Measurements from ENCODE around the gene SZT2.
"Not testable (repeated sequence)": the region's sequence is repeated elsewhere in the genome, so short reads cannot be mapped to it uniquely, and the experiment has no call there.

SZT2 gene

DNA sequence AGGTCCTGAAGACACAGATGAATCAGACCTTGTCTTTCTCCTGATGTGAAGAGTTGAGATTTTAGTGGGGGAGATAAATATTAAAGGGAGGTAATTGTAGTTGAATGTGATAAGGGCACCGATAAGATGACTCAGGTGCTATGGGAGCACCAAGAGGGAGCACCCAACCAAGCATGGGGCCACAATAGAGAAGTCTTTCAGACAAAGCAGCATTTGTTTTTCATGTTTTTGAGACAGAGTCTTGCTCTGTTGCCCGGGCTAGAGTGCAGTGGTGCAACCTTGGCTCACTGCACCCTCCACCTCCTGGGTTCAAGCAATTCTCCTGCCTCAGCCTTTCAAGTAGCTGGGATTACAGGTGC lies 16.2 kb downstream of the SZT2 start:
- no peak overlapping the region for H3K4me3 ChIP-seq (ENCODE audit: low read length)
- no peak overlapping the region for H2BK120ac ChIP-seq (ENCODE audit: low read depth, low read length)
- no peak overlapping the region for H3K23ac ChIP-seq (ENCODE audit: low read length)

DNA sequence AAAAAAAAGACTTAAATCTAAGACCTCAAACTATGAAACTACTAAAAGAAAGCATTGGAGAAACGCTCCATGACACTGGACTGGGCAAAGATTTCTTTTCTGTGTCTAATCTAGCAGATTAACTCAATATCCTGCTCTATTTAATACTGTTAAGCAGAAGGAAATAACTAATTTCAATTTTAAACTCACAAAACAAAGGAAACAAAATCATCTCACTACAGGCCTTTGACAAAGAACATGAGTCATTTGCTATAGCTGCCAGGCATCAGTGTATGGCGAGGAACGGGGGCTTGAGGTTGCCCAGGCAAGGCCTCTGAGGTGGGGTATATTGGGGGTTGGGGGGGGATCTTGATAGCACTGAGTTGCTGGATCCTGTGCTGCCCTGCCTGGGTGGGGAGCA lies 20.9 kb downstream of the SZT2 start:
- no CpG with 5 or more reads among the region's 3 CpGs for WGBS (ENCODE audit: extremely low coverage, insufficient coverage, low lambda C conversion rate)
- Histone ChIP-seq H2BK120ac (ENCODE audit: low read depth, low read length) (no peak overlapping the region), H3K27me3 (ENCODE audit: insufficient read depth, low read length, poor library complexity) (no peaks in the 10 kb centered on the region), H3K4me3 (ENCODE audit: low read length) (no peak overlapping the region), H3K18ac (ENCODE audit: low read length) (no peak overlapping the region), H2BK5ac (ENCODE audit: low read length) (no peak overlapping the region), H3K23ac (ENCODE audit: low read length) (no peak overlapping the region), H3K79me1 (ENCODE audit: low read length) (no peaks in the 10 kb centered on the region), H4K8ac (ENCODE audit: low read depth, low read length) (no peak overlapping the region), H3K4me2 (ENCODE audit: low read length) (no peak overlapping the region), H2AK5ac (ENCODE audit: low read length) (no peak overlapping the region), H2BK15ac (replicated peaks; ENCODE audit: low read depth) (no peak overlapping the region), H3K4me1 (ENCODE audit: control insufficient read depth, low read depth, low read length) (no peaks in the 10 kb centered on the region), H4K5ac (ENCODE audit: low read length) (no peak overlapping the region), H3K9ac (ENCODE audit: low read length) (no peak overlapping the region), H3K36me3 (ENCODE audit: control insufficient read depth, insufficient read depth, low read length) (no peaks in the 10 kb centered on the region), H3K4ac (ENCODE audit: low read depth, low read length) (no peak overlapping the region), H3K79me2 (ENCODE audit: control insufficient read depth, insufficient read depth, low read length) (no peaks in the 10 kb centered on the region), H3K56ac (ENCODE audit: low read length) (no peak overlapping the region), H3K27ac (ENCODE audit: low read depth, low read length) (no peak overlapping the region)
- no peak for DNase-seq

More for the DNA sequence above, 16.2 kb downstream of the SZT2 start:
- Histone ChIP-seq H2AK5ac (ENCODE audit: low read length) (no peak overlapping the region), H3K79me2 (ENCODE audit: control insufficient read depth, insufficient read depth, low read length) (no peaks in the 10 kb centered on the region), H2BK5ac (ENCODE audit: low read length) (no peak overlapping the region), H3K79me1 (ENCODE audit: low read length) (no peaks in the 10 kb centered on the region), H3K36me3 (ENCODE audit: control insufficient read depth, insufficient read depth, low read length) (no peaks in the 10 kb centered on the region), H3K4ac (ENCODE audit: low read depth, low read length) (no peak overlapping the region), H3K27ac (ENCODE audit: low read depth, low read length) (no peak overlapping the region), H3K4me2 (ENCODE audit: low read length) (no peak overlapping the region), H2BK15ac (replicated peaks; ENCODE audit: low read depth) (no peak overlapping the region), H3K56ac (ENCODE audit: low read length) (no peak overlapping the region), H4K8ac (ENCODE audit: low read depth, low read length) (no peak overlapping the region), H3K9ac (ENCODE audit: low read length) (no peak overlapping the region), H3K18ac (ENCODE audit: low read length) (no peak overlapping the region), H4K5ac (ENCODE audit: low read length) (no peak overlapping the region), H3K4me1 (ENCODE audit: control insufficient read depth, low read depth, low read length) (no peaks in the 10 kb centered on the region), H3K27me3 (ENCODE audit: insufficient read depth, low read length, poor library complexity) (no peaks in the 10 kb centered on the region)
- 100% methylated on average over 1 of the region's 2 CpGs for WGBS (ENCODE audit: extremely low coverage, insufficient coverage, low lambda C conversion rate)
- no peak for DNase-seq

DNA sequence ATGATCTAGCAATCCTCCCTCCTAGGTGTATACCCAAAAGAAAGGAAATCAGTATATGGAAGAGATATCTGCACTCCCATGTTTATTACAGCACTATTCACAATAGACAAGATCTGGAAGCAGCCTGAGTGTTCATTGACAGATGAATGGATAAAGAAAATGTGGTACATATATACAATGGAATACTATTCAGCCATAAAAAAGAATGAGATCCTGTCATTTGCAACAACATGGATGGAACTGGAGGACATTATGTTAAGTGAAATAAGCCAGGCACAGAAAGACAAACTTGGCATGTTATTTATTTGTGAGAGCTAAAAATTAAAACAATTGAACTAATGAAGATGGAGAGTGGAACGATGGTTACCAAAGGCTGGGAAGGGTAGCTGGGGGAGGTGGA lies 23.7 kb downstream of the SZT2 start:
- H4K5ac ChIP-seq (ENCODE audit: low read length); H3K27ac ChIP-seq (ENCODE audit: low read depth, low read length); H2BK120ac ChIP-seq (ENCODE audit: low read depth, low read length); H4K8ac ChIP-seq (ENCODE audit: low read depth, low read length); H3K9ac ChIP-seq (ENCODE audit: low read length); H3K23ac ChIP-seq (ENCODE audit: low read length); H2BK5ac ChIP-seq (ENCODE audit: low read length); H3K27me3 ChIP-seq (ENCODE audit: insufficient read depth, low read length, poor library complexity); H3K79me1 ChIP-seq (ENCODE audit: low read length); H3K36me3 ChIP-seq (ENCODE audit: control insufficient read depth, insufficient read depth, low read length); H3K79me2 ChIP-seq (ENCODE audit: control insufficient read depth, insufficient read depth, low read length); H3K4me3 ChIP-seq (ENCODE audit: low read length); DNase-seq; H3K18ac ChIP-seq (ENCODE audit: low read length); H3K4me1 ChIP-seq (ENCODE audit: control insufficient read depth, low read depth, low read length); H2AK5ac ChIP-seq (ENCODE audit: low read length); H3K4ac ChIP-seq (ENCODE audit: low read depth, low read length); H3K4me2 ChIP-seq (ENCODE audit: low read length); H3K56ac ChIP-seq (ENCODE audit: low read length); H2BK15ac ChIP-seq (replicated peaks; ENCODE audit: low read depth): not testable (repeated sequence)
- no CpG with 5 or more reads among the region's 1 CpG for WGBS (ENCODE audit: extremely low coverage, insufficient coverage, low lambda C conversion rate)

GRCh38 chr1:43414634-43415223 lies 25.0 kb downstream of the SZT2 start:
- WGBS (ENCODE audit: extremely low coverage, insufficient coverage, low lambda C conversion rate) = no CpG with 5 or more reads among the region's 5 CpGs
- Histone ChIP-seq H3K27ac (ENCODE audit: low read depth, low read length) (no peak overlapping the region), H3K4me2 (ENCODE audit: low read length) (no peak overlapping the region), H3K56ac (ENCODE audit: low read length) (no peak overlapping the region), H3K18ac (ENCODE audit: low read length) (no peak overlapping the region), H4K5ac (ENCODE audit: low read length) (no peak overlapping the region), H3K4ac (ENCODE audit: low read depth, low read length) (no peak overlapping the region), H4K8ac (ENCODE audit: low read depth, low read length) (no peak overlapping the region), H3K79me2 (ENCODE audit: control insufficient read depth, insufficient read depth, low read length) (no peaks in the 10 kb centered on the region), H3K9ac (ENCODE audit: low read length) (no peak overlapping the region), H3K27me3 (ENCODE audit: insufficient read depth, low read length, poor library complexity) (no peaks in the 10 kb centered on the region), H2AK5ac (ENCODE audit: low read length) (no peak overlapping the region), H3K23ac (ENCODE audit: low read length) (no peak overlapping the region), H3K4me1 (ENCODE audit: control insufficient read depth, low read depth, low read length) (peaks cover 5% of the 10 kb centered on the region), H3K36me3 (ENCODE audit: control insufficient read depth, insufficient read depth, low read length) (peaks cover 2% of the 10 kb centered on the region), H2BK15ac (replicated peaks; ENCODE audit: low read depth) (no peak overlapping the region), H2BK120ac (ENCODE audit: low read depth, low read length) (no peak overlapping the region), H3K79me1 (ENCODE audit: low read length) (no peaks in the 10 kb centered on the region), H2BK5ac (ENCODE audit: low read length) (no peak overlapping the region), H3K4me3 (ENCODE audit: low read length) (no peak overlapping the region)
- DNase-seq = peak; percentile 89

GRCh38 chr1:43415901-43416300 lies 26.2 kb downstream of the SZT2 start:
- H3K27me3 ChIP-seq (ENCODE audit: insufficient read depth, low read length, poor library complexity) = no peaks in the 10 kb centered on the region
- no peak overlapping the region for H4K5ac ChIP-seq (ENCODE audit: low read length)
- WGBS (ENCODE audit: extremely low coverage, insufficient coverage, low lambda C conversion rate) = no CpG with 5 or more reads among the region's 5 CpGs
- no peak for DNase-seq
- no peak overlapping the region for H2BK120ac ChIP-seq (ENCODE audit: low read depth, low read length)
- no peaks in the 10 kb centered on the region for H3K79me2 ChIP-seq (ENCODE audit: control insufficient read depth, insufficient read depth, low read length)
- H2BK15ac ChIP-seq (replicated peaks; ENCODE audit: low read depth) = no peak overlapping the region
- no peak overlapping the region for H3K9ac ChIP-seq (ENCODE audit: low read length)
- H3K4ac ChIP-seq (ENCODE audit: low read depth, low read length) = no peak overlapping the region
- H3K18ac ChIP-seq (ENCODE audit: low read length) = no peak overlapping the region
- no peak overlapping the region for H3K56ac ChIP-seq (ENCODE audit: low read length)
- peaks cover 10% of the 10 kb centered on the region for H3K36me3 ChIP-seq (ENCODE audit: control insufficient read depth, insufficient read depth, low read length)
- no peak overlapping the region for H4K8ac ChIP-seq (ENCODE audit: low read depth, low read length)
- no peak overlapping the region for H3K4me2 ChIP-seq (ENCODE audit: low read length)
- H3K4me1 ChIP-seq (ENCODE audit: control insufficient read depth, low read depth, low read length) = peaks cover 5% of the 10 kb centered on the region
- no peak overlapping the region for H3K23ac ChIP-seq (ENCODE audit: low read length)
- H2AK5ac ChIP-seq (ENCODE audit: low read length) = no peak overlapping the region
- no peak overlapping the region for H3K4me3 ChIP-seq (ENCODE audit: low read length)
- H2BK5ac ChIP-seq (ENCODE audit: low read length) = no peak overlapping the region
- H3K27ac ChIP-seq (ENCODE audit: low read depth, low read length) = no peak overlapping the region
- no peaks in the 10 kb centered on the region for H3K79me1 ChIP-seq (ENCODE audit: low read length)

GRCh38 chr1:43418858-43419257 lies 29.2 kb downstream of the SZT2 start:
- Histone ChIP-seq H3K56ac (ENCODE audit: low read length) (no peak overlapping the region), H4K5ac (ENCODE audit: low read length) (no peak overlapping the region), H4K8ac (ENCODE audit: low read depth, low read length) (no peak overlapping the region), H3K4me2 (ENCODE audit: low read length) (no peak overlapping the region), H2BK120ac (ENCODE audit: low read depth, low read length) (no peak overlapping the region), H3K4me3 (ENCODE audit: low read length) (no peak overlapping the region), H3K4me1 (ENCODE audit: control insufficient read depth, low read depth, low read length) (peaks cover 5% of the 10 kb centered on the region), H3K18ac (ENCODE audit: low read length) (no peak overlapping the region), H3K9ac (ENCODE audit: low read length) (no peak overlapping the region), H3K27me3 (ENCODE audit: insufficient read depth, low read length, poor library complexity) (no peaks in the 10 kb centered on the region), H2BK15ac (replicated peaks; ENCODE audit: low read depth) (no peak overlapping the region), H3K79me1 (ENCODE audit: low read length) (no peaks in the 10 kb centered on the region), H3K4ac (ENCODE audit: low read depth, low read length) (no peak overlapping the region), H3K36me3 (ENCODE audit: control insufficient read depth, insufficient read depth, low read length) (peaks cover 13% of the 10 kb centered on the region), H2AK5ac (ENCODE audit: low read length) (no peak overlapping the region), H3K23ac (ENCODE audit: low read length) (no peak overlapping the region), H3K27ac (ENCODE audit: low read depth, low read length) (peak overlapping the region; percentile 5), H3K79me2 (ENCODE audit: control insufficient read depth, insufficient read depth, low read length) (no peaks in the 10 kb centered on the region), H2BK5ac (ENCODE audit: low read length) (no peak overlapping the region)
- peak; percentile 8 for DNase-seq
- WGBS (ENCODE audit: extremely low coverage, insufficient coverage, low lambda C conversion rate) = no CpG with 5 or more reads among the region's 4 CpGs

All from mesendoderm (in vitro differentiated cells).